Activated CD4-positive, CD25-positive, alpha-beta regulatory T cell treated with anti-CD3 and anti-CD28 coated beads, Interleukin-2, amount 50 U/mL, for 16 hours (primary cell): Measurements from ENCODE around the gene NUDT6.
"Not testable (repeated sequence)": the region's sequence is repeated elsewhere in the genome, so short reads cannot be mapped to it uniquely, and the experiment has no call there.

ENCODE experiments used
- DNase-seq: peaks from one replicate; pipeline ENCODE4 v3.0.0-alpha.2; 2020; ENCODE audit warnings: low read depth, low spot score

The NUDT6 gene

DNA sequence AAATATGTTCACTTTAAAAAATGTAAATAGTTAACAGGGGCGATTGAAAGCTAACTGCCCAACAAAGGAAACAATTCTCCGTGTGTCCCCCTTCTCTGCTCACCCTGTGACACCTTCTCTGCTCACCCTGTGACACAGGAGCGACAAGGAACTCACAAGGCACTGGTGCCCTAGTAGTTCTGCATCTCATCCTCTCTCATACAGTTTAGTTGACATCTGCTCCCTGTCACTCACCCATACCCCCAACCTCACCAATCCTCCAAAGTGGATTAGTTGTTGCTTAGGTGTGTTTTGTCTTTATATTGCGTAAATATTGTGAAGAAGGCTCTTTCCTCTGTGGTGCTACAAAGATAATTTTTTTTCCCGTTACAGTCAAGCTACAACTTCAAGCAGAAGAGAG is 46.4 kb downstream of the NUDT6 start:
- no peak for DNase-seq

DNA sequence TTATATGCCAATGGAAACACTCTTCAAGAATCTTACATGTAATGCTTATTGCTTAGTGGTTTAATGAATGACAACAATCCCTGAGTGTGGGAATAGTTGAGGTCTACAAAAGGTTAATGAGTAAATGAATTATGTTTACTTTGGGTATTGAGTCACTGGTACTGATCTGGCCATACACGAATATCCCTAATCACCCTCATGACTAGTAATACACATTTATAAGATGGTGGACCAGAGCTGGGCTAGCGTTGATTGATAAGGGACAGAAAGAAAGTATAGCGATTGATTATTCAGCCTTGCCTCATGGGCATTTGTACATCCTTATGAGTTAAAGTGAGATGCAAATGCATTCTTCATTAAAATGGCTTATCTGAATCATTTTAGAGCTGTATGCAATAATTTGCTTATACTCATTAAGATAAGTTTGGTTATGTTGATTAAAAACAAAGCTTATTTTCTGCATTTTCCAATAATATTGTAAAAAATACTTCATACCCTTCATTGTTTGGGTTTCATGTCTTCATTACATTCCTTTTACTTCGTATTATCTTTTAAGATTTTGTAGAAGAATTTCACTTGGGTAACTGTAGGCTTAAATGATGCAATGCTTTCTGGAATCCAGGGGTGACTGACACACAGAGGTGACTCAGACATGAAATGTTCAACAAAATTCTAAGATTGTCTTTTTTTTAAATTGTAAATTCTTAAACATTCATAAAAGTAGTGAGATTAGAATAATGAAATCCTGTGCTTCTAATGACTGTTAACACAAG is 48.4 kb downstream of the NUDT6 start:
- DNase-seq = no peak

DNA sequence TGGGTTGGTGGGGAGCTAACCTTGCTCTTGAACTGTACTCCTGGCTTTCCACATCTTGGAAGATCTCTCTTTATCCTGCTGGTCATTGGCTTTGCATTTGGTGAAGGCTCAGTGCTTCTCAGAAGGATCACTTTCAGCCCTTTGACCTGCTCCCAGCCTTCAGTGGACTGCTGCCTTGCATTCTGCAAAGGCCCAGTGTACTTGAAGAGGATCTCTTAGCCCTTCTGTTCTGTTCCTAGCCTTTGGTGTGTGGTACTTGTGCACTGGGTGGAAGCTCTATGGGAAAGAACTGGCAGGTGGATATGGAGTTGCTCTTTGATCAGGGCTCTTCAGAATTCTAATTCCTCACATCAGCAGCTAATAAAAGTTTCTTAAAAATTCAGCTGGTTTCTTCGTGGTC is 49.3 kb downstream of the NUDT6 start:
- DNase-seq = no peak

DNA sequence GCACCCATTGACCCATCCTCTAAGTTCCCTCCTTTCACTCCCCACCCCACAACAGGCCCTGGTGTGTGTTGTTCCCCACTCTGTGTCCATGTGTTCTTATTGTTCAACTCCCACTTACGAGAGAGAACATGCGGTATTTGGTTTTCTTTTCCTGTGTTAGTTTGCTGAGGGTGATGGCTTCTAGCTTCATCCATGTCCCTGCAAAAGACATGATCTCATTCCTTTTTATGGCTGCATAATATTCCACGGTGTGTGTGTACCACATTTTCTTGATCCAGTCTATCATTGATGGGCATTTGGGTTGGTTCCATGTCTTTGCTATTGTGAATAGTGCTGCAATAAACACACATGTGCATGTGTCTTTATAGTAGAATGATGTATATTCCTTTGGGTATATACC is 54.2 kb downstream of the NUDT6 start:
- DNase-seq = not testable (repeated sequence)

DNA sequence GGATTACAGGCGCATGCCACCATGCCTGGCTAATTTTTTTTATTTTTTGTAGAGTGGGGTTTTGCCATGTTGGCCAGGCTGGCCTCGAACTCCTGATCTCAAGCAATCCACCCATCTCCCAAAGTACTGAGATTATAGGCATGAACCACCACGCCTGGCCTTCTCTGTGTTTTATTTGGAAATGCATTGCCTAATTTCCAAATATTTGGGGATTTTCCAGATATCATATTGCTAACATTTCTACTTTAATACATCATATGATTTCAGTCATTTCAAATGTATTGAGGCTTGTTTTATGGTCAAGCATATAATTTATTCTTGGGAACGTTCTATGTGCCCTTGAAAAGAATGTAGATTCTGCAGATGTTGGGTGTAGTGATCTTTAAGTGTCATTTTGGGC is 57.0 kb downstream of the NUDT6 start:
- DNase-seq = no peak

DNA sequence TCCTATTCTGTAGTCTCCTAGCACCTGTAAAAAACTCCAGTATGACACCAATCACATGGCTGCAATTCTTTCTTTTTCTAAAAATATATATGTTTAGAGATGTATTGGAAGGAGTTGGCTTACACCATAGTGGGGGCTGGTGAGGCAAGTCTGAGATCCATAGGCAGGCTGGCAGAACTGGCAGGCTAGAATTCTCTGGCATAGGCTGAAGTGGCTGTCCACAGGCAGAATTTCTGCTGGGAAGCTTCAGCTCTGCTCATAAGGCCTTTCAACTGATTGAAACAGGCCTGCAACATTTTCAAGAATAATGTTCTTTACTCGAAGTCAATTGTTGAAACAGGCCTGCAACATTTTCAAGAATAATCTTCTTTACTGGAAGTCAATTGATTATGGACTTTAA is 58.8 kb downstream of the NUDT6 start:
- no peak for DNase-seq

DNA sequence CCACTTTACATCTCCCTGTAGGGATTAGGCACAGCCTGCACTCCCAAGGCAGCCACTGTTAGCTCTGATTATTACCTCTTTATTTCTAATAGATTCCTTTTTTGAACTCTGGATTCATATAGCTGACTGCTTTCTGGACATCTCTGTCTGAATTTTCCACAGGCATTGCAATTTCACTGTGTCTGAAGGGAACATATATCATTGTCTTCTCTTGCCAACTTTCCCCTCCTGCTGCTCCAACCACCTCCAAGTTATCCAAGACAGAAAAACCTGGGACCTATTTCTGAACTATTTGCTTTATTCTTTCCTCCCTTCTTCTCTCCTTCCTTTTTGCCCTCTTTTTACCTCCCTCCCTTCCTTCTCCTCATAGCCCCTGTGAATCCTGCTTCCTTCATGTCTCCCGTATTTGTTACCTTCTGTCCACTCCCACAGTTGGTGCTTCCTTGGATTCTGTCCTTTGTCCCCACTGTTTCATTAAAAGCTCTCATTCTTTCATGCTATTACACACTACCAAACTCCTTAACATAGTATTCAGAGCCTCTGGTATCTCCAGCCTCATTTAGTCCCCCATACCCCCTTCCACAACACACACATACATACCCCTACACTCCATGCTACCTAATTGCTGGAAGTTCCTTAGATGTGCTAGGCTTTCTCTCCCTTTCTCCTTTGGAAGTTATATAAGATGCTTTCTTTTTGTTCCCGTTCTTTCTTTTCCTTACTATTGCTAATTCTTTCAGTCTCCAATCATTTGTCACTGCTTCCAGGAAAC is 61.0 kb downstream of the NUDT6 start:
- no peak for DNase-seq

DNA sequence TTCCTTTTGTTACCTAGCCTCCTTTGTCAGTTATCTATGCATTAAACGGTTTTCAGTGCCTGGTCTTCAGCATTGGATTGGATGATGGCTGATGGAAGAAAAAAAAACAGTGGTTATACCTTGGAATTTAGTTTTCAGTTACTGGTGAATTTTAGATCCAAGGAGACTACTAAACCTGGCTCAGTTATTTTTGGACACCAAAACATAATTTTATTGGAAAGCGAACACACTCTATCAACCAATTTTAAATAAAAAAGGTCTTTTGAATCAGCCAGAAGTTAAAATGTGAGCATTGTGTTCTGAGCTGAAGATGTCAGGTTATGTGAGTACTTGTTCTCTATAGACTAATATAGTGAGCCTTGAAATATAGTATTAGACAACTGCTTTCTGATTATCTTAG is 63.7 kb downstream of the NUDT6 start:
- DNase-seq = no peak

DNA sequence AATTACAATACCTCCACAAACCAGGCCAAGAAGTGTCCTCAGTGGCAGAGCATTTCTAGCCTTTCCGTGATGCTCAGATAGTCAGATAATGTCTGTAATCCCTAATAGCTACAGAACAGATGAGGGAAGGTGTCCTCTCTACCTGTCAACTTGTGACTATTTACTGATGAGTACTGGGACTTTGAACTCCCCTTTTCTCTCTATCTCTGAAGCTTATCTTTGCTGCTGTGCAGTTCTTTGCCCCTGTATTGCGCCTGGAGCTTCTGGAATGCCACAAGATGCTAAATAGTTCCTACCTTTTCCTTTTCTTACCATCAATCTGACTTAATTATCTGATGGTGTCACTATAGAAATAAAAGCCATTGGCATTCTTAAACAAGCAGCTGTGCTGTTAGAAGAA is 65.2 kb downstream of the NUDT6 start:
- no peak for DNase-seq

DNA sequence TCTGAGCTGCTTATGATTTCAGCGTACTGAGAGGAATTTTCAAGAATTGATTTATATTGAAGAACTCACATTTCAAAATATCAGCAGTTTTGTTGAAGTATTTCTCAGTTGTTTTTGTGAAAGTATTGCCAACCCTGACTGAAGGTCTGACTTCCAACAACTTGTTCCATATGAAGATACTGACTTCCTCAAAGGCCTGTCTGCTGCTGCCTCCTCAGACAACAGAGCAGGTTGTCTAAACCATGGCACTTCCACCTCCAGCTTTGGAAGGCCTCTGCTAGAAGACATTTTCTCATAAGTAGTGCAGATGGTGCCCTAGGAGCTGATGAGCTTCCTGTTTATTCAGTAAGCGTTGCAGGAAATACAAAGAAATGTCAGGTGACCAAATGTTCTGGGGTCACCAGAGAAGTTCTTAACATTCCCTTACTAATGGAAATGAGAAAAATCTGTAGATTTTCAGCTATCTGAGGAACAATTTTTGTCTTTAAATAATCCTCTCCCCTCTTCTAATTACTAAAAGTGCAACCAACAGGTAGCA is 67.0 kb downstream of the NUDT6 start:
- DNase-seq = no peak

DNA sequence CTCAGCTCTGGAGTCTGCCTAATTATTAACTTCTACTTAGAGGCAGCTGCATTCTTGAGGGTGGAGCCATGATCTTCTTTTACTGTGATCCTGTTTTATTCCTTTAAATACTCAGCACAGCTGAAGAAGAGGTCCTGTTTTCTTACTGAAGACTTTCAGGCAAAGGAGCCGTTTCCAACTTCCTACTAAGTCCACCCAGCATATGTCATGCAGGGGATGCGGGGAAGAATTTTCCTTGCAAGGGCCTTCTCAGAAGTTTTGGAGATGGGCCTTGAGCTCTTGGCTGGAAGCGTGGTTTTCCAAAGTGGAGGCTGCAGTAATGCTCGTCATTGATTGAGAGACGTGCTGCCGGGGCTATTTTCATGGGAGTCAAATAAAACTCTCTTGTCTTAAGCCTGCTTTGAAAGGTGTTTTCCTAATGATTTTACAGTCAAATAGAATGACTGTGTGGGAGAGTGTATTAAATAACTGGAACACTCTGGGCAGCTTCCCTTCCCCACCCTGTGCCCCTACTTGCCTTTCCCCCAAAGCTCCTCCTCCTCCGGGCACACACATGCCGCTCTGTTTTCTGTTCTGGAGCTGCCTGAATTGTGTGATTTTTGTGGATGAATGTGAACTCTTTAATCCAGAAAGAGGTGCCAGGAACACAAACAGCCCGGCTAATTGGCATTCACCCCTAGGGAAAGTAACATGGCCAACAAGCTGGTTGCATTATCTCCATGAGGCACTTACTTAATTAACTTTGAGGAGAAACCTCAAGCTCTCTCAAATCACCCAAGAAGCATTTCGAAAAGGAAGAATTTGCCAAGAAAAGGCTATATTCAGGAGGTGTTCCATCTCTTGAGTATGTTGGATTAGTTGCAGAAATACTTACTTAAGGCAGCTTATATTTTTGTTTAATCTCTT is 67.7 kb downstream of the NUDT6 start:
- DNase-seq = no peak

DNA sequence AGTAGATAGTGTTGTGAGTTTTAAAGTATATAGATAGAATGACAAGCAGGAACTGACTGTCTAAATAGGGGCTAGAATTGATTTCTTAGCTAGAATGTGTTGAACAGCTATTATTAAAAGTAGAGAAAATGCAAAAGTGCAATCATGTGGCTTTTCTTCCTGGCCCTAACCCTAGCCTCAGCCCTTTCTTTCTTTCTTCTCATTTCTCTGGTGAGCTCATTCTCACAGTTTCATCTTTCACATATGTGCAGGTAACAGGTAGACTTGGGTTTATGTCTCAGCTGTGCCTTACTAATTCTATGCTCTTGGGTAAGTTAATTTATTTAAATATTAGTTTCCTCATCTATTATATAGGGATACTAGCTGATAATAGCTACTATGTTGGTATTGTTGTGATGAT is 70.8 kb downstream of the NUDT6 start:
- no peak for DNase-seq

DNA sequence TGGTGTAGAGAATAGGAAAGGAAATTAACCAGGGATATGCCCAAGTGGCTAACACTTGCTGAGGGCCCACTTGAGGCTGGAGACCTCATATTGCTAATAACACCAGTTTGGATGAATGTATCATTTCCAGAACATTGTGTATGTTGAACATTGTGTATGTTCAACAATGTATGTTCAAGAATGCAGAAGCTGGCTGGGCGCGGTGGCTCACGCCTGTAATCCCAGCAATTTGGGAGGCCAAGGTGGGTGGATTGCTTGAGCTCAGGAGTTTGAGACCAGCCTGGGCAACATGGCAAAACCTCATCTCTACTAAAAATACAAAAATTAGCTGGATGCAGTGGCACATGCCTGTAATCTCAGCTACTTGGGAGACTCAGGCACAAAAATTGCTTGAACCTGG is 72.6 kb downstream of the NUDT6 start:
- not testable (repeated sequence) for DNase-seq

DNA sequence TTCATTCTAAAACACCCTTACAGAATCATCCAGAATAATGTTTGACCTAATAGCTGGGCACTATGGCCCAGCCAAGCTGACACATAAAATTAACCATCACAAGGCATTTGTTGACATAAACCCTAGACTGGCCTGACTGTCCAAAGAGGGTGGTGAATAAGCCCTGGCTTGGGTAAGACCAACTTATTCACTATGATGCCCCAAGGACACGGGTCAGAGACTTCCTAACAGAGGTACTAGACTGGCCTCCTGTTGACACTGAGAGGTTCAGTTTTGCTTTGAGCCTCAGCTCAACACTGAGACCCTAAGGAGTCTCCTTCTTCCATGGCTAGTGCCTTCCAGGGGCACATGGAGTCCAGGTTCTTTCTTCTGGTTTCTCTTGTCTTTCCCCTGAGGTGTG is 74.5 kb downstream of the NUDT6 start:
- no peak for DNase-seq

DNA sequence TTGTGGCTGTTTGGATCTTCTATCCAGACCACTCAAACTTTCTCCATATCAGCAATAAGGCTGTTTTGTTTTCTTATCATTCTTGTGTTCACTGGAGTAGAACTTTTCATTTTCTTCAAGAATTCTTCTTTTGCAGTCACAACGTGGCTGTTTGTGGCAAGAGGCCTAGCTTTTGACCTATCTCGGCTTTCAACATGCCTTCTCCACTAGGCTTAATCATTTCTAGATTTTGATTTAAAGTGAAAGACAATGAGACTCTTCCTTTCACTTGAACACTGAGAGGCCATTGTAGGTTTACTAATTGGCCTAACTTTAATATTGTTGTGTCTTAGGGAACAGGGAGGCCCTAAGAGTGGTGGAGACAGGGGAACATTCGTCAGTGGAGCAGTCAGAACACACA is 76.6 kb downstream of the NUDT6 start:
- DNase-seq = no peak

DNA sequence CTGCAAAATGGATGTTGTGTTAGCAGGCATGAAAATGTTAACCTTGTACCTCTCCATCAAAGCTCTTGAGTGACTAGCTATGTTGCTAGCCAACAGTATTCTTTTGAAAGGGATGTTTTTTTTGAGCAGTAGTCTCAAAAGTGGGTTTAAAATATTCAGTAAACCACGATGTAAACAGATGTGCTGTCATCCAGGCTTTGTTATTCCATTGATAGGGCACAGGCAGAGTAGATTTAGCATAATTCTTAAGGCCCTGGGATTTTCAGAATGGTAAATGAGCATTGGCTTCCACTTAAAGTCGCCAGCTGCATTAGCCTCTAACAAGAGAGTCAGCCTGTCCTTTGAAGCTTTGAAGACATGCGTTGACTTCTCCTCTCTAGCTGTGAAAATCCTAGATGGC is 77.3 kb downstream of the NUDT6 start:
- DNase-seq = no peak

DNA sequence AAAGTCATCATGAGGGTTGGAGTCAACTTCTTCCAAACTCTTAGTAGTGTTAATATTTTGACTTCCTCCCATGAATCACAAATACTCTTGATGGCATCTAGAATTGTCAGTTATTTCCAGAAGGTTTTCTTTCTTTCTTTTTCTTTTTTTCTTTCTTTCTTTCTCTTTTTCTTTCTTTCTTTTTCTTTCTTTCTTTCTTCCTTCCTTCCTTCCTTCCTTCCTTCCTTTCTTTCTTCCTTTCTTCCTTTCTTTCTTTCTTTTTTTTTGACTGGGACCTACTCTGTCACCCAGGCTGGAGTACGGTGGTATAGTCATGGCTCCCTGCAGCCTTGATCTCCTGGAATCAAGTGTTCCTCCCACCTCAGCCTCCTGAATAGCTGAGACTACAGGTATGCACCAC is 78.0 kb downstream of the NUDT6 start:
- DNase-seq = not testable (repeated sequence)

DNA sequence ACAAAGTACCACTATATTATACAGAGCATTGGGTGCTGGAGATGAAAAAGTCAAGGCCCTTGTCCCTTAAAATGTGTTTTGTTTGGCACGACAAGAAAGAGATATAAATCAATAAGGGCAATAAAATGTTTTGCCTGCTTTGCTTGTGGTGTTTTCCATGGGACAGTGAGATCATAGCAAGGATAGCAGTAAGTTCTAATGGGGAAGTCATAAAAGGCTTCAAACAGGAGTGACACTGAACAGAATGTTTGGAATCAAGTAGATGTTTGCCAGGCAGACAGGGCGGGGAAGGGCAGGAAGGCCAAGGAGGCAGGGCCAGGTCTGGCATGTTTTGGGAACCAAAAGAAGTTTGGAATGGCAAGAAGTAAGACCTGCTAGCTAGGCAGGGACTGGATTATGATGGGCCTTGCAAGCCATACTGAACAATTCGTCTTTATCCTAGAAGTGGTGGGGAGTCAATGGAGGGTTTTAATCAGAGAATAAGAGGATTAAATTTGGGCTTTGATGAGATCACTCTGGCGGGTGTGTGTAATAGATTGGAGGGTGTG is 79.3 kb downstream of the NUDT6 start:
- DNase-seq = no peak
